ENCODE data around the gene ARID3B. TPM values are rescaled to one million over a fixed set of nuclear protein-coding genes. Genes with fewer than 3 reads are reported as not detected.

Gene ARID3B
- polyA plus RNA-seq, 1 of the 3 experiments (the other 2 are of a cell fraction), result 3.0 TPM

DNA sequence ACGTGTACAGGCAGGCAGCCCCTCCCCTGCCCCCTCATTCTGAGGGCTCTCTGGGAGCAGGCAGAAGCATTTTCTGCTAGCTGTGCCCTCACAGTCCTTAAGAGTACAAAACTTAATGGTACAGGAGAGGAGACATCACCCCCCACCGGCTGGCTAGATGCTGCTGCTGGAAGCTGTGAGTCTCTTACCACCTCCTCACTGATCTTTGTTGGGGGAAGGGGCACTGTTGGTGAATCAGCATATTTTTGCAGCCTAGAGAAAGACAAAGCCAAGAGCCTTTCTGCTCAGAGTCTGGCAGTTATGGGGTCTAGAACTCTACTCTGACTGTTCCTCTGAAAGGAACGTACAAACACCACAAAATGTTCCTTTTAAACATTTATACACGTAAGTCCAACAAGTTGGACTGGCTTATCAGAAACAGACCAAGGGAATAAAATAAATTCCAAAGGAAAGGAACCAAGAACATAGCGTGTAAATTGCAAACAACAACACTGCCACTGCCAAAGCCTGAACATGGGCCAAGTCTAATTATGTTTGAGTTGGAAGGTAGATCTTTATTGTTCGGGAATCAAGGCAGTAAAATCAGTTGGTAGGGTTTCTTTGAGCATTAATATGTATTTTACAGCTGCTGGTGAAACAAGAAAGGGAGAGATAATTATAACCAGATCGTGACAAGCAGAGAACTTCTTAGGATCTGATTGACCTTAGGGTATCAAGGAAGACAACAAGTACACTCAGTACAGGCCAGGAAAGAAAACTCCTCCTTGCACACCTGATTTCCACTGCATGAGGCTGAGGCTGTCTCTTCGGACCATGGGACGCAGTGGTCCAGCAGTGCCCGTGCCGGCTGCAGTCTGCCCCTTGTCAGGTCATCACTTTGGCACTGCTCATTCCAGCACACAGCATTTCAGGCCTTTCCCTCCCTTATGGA lies 102.0 kb downstream of the ARID3B start:
- Histone ChIP-seq H3K4me3 (ENCODE audit: low read depth in 2 of 2, low read length in 1 of 2) (no peak overlapping the region), H3K27ac (ENCODE audit: low read depth in 2 of 2, low read length in 1 of 2) (no peak overlapping the region), H3K9me2 (no peaks in the 10 kb centered on the region), H3K9ac (no peak overlapping the region), H3K36me3 (replicated peaks in 1 of 2; ENCODE audit: control insufficient read depth in 1 of 2, insufficient read depth in 2 of 2, low read length in 1 of 2) (peaks cover 9 to 23% of the 10 kb centered on the region in 2 experiments), H4K20me1 (ENCODE audit: insufficient read depth) (peaks cover 26% of the 10 kb centered on the region), H3K79me2 (ENCODE audit: insufficient read depth) (peaks cover 13% of the 10 kb centered on the region; the same call in 1 of the 2 replicates), H3K4me2 (no peak overlapping the region), H2AFZ (ENCODE audit: low read depth) (no peak overlapping the region), H3K27me3 (ENCODE audit: insufficient read depth) (no peaks in the 10 kb centered on the region), H3F3A (replicated peaks; ENCODE audit: insufficient read depth) (no peaks in the 10 kb centered on the region), H3K4me1 (ENCODE audit: control insufficient read depth in 1 of 2, insufficient read depth in 2 of 2, low read depth in 1 of 2, low read length in 1 of 2) (peaks cover 0 to 3% of the 10 kb centered on the region in 2 experiments; a peak in 1 of 4 replicates), H3K9me3 (no peaks in the 10 kb centered on the region)
- ChIA-PET POLR2A (no interaction called here), CTCF (interaction anchor here (12.9 to 39.4 kb wide), 3 partner anchors 9 to 130 kb away, joined by 141 to 1109 read pairs (median 245); partner anchors contain the start of genes CLK3 and CSK)
- 90% methylated on average over 11 of the region's 11 CpGs for WGBS (ENCODE audit: low lambda C conversion rate)
- TF ChIP-seq FOXJ3 (CRISPR knock-in tag; IDR thresholded peaks at IDR 0.05) (no peak), YY1 (IDR thresholded peaks at IDR 0.05; ENCODE audit: low read depth) (no peak), FOXM1 (IDR thresholded peaks at IDR 0.05; ENCODE audit: low read depth) (no peak), EZH2phosphoT487 (IDR thresholded peaks at IDR 0.05; ENCODE audit: borderline replicate concordance, low read depth) (no peak), EP300 (IDR thresholded peaks at IDR 0.05; ENCODE audit: borderline replicate concordance in 1 of 2, low read depth in 1 of 2, low read length in 1 of 2) (no peak), GABPA (IDR thresholded peaks at IDR 0.05; ENCODE audit: low read depth) (no peak), SMC3 (IDR thresholded peaks at IDR 0.05; ENCODE audit: low read depth, low read length) (no peak), RXRA (IDR thresholded peaks at IDR 0.05; ENCODE audit: borderline replicate concordance, low read depth) (no peak), NFIC (IDR thresholded peaks at IDR 0.05; ENCODE audit: borderline replicate concordance) (no peak), TCF12 (IDR thresholded peaks at IDR 0.05) (no peak), SIN3A (IDR thresholded peaks at IDR 0.05; ENCODE audit: borderline replicate concordance, low read depth, low read length) (no peak)
- TF ChIP-seq, protein P1, sequence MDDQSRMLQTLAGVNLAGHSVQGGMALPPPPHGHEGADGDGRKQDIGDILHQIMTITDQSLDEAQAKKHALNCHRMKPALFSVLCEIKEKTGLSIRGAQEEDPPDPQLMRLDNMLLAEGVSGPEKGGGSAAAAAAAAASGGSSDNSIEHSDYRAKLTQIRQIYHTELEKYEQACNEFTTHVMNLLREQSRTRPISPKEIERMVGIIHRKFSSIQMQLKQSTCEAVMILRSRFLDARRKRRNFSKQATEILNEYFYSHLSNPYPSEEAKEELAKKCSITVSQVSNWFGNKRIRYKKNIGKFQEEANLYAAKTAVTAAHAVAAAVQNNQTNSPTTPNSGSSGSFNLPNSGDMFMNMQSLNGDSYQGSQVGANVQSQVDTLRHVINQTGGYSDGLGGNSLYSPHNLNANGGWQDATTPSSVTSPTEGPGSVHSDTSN (IDR thresholded peaks at IDR 0.05), result no peak
- TF ChIP-seq, protein P2, sequence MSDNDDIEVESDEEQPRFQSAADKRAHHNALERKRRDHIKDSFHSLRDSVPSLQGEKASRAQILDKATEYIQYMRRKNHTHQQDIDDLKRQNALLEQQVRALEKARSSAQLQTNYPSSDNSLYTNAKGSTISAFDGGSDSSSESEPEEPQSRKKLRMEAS (IDR thresholded peaks at IDR 0.05; ENCODE audit: low read depth), result no peak
- TF ChIP-seq, protein P3, sequence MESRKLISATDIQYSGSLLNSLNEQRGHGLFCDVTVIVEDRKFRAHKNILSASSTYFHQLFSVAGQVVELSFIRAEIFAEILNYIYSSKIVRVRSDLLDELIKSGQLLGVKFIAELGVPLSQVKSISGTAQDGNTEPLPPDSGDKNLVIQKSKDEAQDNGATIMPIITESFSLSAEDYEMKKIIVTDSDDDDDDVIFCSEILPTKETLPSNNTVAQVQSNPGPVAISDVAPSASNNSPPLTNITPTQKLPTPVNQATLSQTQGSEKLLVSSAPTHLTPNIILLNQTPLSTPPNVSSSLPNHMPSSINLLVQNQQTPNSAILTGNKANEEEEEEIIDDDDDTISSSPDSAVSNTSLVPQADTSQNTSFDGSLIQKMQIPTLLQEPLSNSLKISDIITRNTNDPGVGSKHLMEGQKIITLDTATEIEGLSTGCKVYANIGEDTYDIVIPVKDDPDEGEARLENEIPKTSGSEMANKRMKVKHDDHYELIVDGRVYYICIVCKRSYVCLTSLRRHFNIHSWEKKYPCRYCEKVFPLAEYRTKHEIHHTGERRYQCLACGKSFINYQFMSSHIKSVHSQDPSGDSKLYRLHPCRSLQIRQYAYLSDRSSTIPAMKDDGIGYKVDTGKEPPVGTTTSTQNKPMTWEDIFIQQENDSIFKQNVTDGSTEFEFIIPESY (IDR thresholded peaks at IDR 0.05; ENCODE audit: borderline replicate concordance, low read depth), result no peak
- no peak for DNase-seq

Measured in SK-N-SH (cell line).